ENCODE results near the gene MATK. TPM values are rescaled to one million over a fixed set of nuclear protein-coding genes. Genes with fewer than 3 reads are reported as not detected.

MATK gene
- 0.40 TPM in 1 of 2 replicates, not detected in the other for total RNA-seq

GRCh38 chr19:3785938-3786824 is at the start of gene MATK:
MATK (minus strand) TSS chr19:3786381; CDS start chr19:3785135, 1,246 bp downstream.

DNA sequence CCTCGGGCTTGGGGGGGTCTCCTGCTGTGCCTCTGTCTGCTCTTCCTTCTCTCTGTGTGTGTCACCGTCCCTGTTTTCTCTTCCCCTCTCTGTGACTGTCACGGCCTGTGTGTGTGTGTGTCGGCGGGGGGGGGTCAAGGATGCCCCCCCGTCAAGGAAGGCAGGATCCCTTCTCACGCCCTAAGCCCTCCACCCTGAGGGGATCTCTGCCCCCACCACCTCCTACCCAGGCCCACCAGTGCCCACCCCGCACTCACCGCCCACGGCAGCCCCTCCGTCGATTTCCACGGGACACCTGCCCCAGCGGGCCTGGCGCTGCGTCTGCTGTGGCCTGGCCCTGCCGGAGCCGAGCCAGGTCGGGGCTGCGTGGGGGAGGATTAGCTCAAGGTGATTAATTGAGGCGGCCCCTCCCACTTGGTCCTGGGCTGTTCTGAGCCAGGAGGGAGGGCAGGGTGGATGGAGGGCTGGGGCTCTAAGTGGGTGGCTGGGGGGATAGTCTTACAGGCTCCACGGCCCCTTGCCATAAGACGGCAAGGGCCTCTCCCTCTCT is 14.2 kb downstream of the MATK start, which contains the start of gene RAX2:
RAX2 (minus strand) TSS at position 323 of the 550 bp plus-strand sequence. CDS start 486 bp downstream, outside the sequence.

GRCh38 chr19:3762501-3763459 is 23.4 kb downstream of the MATK start, which contains the start of gene MRPL54:
MRPL54 (plus strand) TSS chr19:3762682; CDS start chr19:3762701, 19 bp downstream.

GRCh38 chr19:3761382-3762129 is 24.6 kb downstream of the MATK start, which contains the start of gene APBA3:
APBA3 (minus strand) TSS chr19:3761692; CDS start chr19:3760264, 1,428 bp downstream.

Other genes starting within 250 kb of the MATK start
- gene TEKTIP1, start 247.2 kb downstream of the MATK start, total RNA-seq: not detected in 2 replicates
- gene MFSD12, start 228.8 kb downstream of the MATK start, total RNA-seq: 74.3 and 83.0 TPM in 2 replicates
- gene HMG20B, start 213.4 kb downstream of the MATK start, total RNA-seq: 107 and 118 TPM in 2 replicates
- gene GIPC3, start 200.9 kb downstream of the MATK start, total RNA-seq: 0.13 and 1.0 TPM in 2 replicates
- 0.40 and 3.0 TPM in 2 replicates for gene TBXA2R, start 179.5 kb downstream of the MATK start, total RNA-seq
- 21.3 and 28.7 TPM in 2 replicates for gene CACTIN, start 159.6 kb downstream of the MATK start, total RNA-seq
- 23.7 and 27.2 TPM in 2 replicates for gene PIP5K1C, start 85.9 kb downstream of the MATK start, total RNA-seq
- 0.26 TPM in 1 of 2 replicates, not detected in the other for gene TJP3, start 78.0 kb downstream of the MATK start, total RNA-seq
- 22.8 and 47.1 TPM in 2 replicates for gene APBA3, start 24.7 kb downstream of the MATK start, total RNA-seq
- gene MRPL54, start 23.7 kb downstream of the MATK start, total RNA-seq: 46.6 and 52.6 TPM in 2 replicates
- not detected in 2 replicates for gene RAX2, start 14.2 kb downstream of the MATK start, total RNA-seq
- gene ZFR2, start 82.7 kb upstream of the MATK start, total RNA-seq: not detected in 2 replicates
- 0.13 and 3.4 TPM in 2 replicates for gene ATCAY, start 94.3 kb upstream of the MATK start, total RNA-seq
- gene NMRK2, start 146.7 kb upstream of the MATK start, total RNA-seq: not detected in 2 replicates
- gene DAPK3, start 184.7 kb upstream of the MATK start, total RNA-seq: 81.2 and 83.6 TPM in 2 replicates
- gene EEF2, start 199.1 kb upstream of the MATK start, total RNA-seq: 3,183 and 4,926 TPM in 2 replicates
- 20.0 and 23.9 TPM in 2 replicates for gene PIAS4, start 221.4 kb upstream of the MATK start, total RNA-seq